ENCODE measurements around the gene KCNN3.
A peak's percentile ranks its signal among the peaks of the same experiment; 100 is the strongest.

The KCNN3 gene

DNA sequence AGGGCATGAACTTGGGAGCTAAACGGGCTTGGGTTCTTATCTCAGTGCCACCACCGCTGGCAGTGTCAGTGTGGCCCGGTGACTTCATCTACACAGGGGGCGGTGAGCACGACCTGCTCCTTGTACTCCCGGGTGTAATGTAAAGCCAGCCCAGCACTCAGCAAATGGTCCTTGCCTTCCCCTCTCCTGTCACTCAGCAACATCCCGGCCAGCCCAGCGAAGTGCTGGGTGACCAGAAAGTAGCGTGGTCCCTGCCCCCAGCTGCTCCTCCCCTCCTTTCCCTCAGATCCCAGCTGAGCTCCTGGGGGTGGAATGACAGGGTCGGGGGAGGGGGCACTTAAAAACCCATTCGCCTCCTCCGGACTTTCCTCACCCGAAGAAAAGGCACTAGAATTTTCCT is 7.2 kb downstream of the KCNN3 start:
- in situ Hi-C loops (cut with MboI; ENCODE audit: low sequenced_read_pairs, unreplicated experiment): no loop called here
- TF ChIP-seq, protein P1, sequence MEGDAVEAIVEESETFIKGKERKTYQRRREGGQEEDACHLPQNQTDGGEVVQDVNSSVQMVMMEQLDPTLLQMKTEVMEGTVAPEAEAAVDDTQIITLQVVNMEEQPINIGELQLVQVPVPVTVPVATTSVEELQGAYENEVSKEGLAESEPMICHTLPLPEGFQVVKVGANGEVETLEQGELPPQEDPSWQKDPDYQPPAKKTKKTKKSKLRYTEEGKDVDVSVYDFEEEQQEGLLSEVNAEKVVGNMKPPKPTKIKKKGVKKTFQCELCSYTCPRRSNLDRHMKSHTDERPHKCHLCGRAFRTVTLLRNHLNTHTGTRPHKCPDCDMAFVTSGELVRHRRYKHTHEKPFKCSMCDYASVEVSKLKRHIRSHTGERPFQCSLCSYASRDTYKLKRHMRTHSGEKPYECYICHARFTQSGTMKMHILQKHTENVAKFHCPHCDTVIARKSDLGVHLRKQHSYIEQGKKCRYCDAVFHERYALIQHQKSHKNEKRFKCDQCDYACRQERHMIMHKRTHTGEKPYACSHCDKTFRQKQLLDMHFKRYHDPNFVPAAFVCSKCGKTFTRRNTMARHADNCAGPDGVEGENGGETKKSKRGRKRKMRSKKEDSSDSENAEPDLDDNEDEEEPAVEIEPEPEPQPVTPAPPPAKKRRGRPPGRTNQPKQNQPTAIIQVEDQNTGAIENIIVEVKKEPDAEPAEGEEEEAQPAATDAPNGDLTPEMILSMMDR (IDR thresholded peaks at IDR 0.05; ENCODE audit: borderline replicate concordance, control extremely low read depth, extremely low read depth, insufficient read depth, missing control alignments): no peak
- DNase-seq (ENCODE audit: low spot score): peak; percentile 22

GRCh38 chr1:154861607-154862094 is 8.4 kb downstream of the KCNN3 start:
- in situ Hi-C loops (cut with MboI; ENCODE audit: low sequenced_read_pairs, unreplicated experiment): no loop called here
- DNase-seq (ENCODE audit: low spot score): no peak
- TF ChIP-seq, protein P1 (IDR thresholded peaks at IDR 0.05; ENCODE audit: borderline replicate concordance, control extremely low read depth, extremely low read depth, insufficient read depth, missing control alignments): no peak

DNA sequence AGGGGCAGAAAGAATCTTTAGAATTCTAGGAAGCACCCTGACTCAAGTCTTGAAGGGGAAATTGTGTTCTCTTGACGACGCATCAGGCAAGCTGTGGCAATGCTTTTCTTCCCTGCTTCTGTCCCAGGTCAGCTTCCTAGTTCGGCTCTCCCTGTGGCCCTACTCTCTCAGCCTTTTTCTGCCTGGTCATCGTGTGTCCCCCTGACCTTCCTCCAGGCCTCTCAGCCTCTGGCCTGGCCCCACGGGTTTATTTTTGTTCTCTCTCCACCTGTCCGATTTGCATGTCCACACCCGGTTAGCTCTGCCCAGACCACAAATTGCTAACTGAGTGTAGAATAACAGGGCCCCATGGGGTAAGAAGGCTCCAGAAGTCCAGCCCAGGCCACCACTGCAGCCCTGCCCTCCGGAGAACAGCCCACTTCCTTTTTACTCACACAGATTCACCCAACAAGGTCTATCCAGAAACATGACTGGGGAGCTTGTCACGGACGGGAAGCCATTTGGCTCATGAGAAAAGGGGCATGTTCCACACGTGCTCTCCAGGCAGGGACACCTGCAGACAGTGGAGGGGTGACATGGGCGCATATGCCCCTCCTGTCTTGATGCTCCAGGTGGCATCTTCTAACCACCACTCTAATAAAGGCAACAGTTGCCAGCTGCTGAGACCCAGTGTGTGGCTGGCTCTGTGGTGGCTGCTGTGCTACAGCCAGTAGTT is 9.8 kb downstream of the KCNN3 start:
- TF ChIP-seq, protein P1 (IDR thresholded peaks at IDR 0.05; ENCODE audit: borderline replicate concordance, control extremely low read depth, extremely low read depth, insufficient read depth, missing control alignments): no peak
- peak; percentile 82 for DNase-seq (ENCODE audit: low spot score)
- in situ Hi-C loops (cut with MboI; ENCODE audit: low sequenced_read_pairs, unreplicated experiment): no loop called here

DNA sequence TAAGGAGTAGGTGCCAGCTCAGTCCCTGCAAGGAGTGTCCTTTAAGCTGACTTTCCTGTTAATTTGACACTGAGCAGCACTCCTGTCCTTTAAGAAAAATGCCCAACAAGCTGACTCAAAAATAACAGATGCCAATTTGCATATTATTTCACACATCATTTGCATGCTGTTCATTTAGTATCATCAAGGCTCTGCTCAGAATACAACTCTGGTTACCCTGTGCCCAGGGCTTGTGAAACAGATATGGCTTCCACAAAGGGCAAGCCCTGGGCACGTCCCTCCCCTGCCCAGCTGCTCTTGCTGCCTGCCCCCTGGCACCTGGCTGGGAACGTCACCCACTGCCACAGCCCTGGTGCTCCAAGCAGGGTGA is 10.3 kb downstream of the KCNN3 start:
- in situ Hi-C loops (cut with MboI; ENCODE audit: low sequenced_read_pairs, unreplicated experiment): no loop called here
- TF ChIP-seq, protein P1 (IDR thresholded peaks at IDR 0.05; ENCODE audit: borderline replicate concordance, control extremely low read depth, extremely low read depth, insufficient read depth, missing control alignments): no peak
- DNase-seq (ENCODE audit: low spot score): no peak

DNA sequence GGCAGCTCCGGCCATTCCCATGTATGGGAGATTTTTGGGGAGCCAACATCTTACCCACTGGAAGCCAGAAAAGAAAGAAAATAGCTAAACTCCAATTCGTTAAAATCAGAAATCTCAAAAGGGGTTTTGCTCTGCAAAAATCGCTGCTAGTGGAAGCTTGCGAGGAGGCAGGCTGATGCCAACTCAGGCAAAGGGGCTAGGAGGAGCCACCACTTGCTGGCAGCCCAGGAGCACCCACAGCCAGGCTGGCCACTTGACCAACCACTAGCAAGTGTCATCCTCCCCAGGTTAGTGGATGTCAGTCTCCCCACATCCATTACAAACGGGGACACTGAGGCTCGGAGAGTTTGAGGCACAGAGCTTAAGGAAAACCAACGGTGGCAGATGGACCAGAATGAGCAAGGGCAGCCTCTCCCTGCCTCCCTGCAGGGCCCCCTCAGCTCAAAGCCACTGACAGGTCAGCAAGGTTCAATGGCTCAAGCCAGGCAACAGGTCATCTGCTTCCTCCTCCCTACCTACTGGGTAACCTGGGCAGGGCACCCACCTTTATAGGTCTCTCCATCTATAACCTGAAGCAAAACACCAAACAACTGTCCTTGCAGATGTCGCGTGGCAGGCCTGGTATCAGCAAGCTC is 10.8 kb downstream of the KCNN3 start:
- TF ChIP-seq, protein P1 (IDR thresholded peaks at IDR 0.05; ENCODE audit: borderline replicate concordance, control extremely low read depth, extremely low read depth, insufficient read depth, missing control alignments): no peak
- DNase-seq (ENCODE audit: low spot score): no peak
- in situ Hi-C loops (cut with MboI; ENCODE audit: low sequenced_read_pairs, unreplicated experiment): no loop called here

DNA sequence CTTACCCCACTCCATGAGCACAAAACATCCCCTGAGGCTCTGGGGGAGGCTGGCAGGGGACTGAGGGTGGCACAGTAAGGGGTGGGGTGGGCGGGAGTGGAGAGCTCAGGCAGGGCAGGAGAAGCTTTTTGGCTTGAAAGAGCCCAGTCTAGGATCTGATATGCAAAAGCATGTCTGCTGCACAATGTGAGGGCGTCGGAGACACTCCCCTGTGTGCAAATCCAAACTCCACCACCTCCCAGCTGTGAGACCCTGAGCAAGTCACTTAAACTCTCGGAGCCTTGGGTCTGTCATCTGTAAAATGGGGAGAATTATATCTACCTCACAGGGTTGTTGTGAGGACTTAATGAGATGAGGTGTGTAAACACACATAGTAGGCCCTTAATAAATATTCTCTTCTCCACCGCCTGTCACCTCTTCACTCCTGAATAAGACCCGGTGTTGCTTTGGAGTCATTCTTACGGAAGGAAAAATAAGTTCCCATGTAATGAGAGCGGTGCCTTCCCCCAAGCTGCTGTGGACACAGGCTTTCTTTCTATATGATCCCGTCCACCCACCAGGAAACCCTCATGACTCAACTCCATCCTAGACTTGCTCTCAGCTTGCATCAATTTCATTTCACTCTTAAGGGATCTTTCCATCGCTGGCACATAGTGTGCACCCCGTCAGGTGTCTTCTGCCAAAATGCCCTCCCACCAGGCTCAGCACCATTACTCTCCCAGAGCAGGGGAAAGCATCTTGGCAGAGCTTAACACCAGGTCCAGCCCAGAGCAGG is 12.5 kb downstream of the KCNN3 start:
- TF ChIP-seq, protein P1 (IDR thresholded peaks at IDR 0.05; ENCODE audit: borderline replicate concordance, control extremely low read depth, extremely low read depth, insufficient read depth, missing control alignments): no peak
- DNase-seq (ENCODE audit: low spot score): no peak
- in situ Hi-C loops (cut with MboI; ENCODE audit: low sequenced_read_pairs, unreplicated experiment): no loop called here

Measured in GM13976 (cell line).